ENCODE measurements around the gene NPY. TPM values are rescaled to one million over a fixed set of nuclear protein-coding genes. Genes with fewer than 3 reads are reported as not detected.

NPY gene
- total RNA-seq = not detected in 2 replicates

GRCh38 chr7:24283897-24284698, at the start of gene NPY:
Gene NPY (plus strand): TSS chr7:24284190. CDS start chr7:24285241, 1,051 bp downstream.

Measured in regular cardiac myocyte (primary cell).